ENCODE measurements around the gene ADRB1. TPM values are rescaled to one million over a fixed set of nuclear protein-coding genes. Genes with fewer than 3 reads are reported as not detected.

Gene ADRB1
- total and polyA plus RNA-seq, 2 of the 4 experiments (the other 2 are of a cell fraction), result not detected

DNA sequence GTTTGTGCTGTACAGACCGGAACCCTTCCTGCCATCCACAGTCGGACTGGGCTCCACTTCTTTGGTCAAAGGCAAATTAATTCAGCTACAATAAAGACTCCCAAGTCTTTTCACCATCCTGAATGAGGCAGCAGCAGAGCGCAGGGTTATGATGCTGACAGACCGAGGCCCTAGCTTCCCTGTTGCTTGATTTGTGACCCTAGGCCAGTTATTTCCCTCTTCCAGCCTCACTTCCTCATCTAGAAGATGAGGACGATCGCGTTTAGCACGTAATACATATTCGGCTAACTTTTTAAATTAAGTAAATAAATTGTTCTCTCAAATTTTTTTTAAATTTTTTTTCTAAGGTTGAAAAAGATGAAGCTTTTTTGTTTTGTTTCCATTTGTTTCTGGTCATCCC, 18.1 kb downstream of the ADRB1 start:
- Histone ChIP-seq H3K36me3 (ENCODE audit: control insufficient read depth, insufficient read depth, low read length) (no peaks in the 10 kb centered on the region), H3K27ac (ENCODE audit: insufficient read depth, low read length) (no peak overlapping the region), H3K56ac (ENCODE audit: extremely low read depth, insufficient read depth, low read length) (no peak overlapping the region), H3K23ac (ENCODE audit: low read depth, low read length) (no peak overlapping the region), H4K20me1 (ENCODE audit: insufficient read depth, low read length) (no peaks in the 10 kb centered on the region), H2AK5ac (ENCODE audit: low read depth, low read length) (no peak overlapping the region), H3K9me3 (ENCODE audit: control insufficient read depth, insufficient read depth, low read length) (no peaks in the 10 kb centered on the region), H3K4me3 (ENCODE audit: insufficient read depth, low read depth, low read length) (no peak overlapping the region), H2BK120ac (ENCODE audit: low read depth, low read length) (no peak overlapping the region), H3K27me3 (ENCODE audit: control insufficient read depth, insufficient read depth, low read length) (peaks cover 19% of the 10 kb centered on the region), H4K8ac (ENCODE audit: low read depth in 2 of 2, low read length in 2 of 2) (no peak overlapping the region), H4K91ac (ENCODE audit: insufficient read depth, low read depth, low read length) (no peak overlapping the region), H3K4me2 (ENCODE audit: low read depth, low read length) (no peak overlapping the region), H3K18ac (ENCODE audit: low read depth, low read length) (no peak overlapping the region), H3K14ac (replicated peaks; ENCODE audit: low read depth, low read length) (no peak overlapping the region), H4K5ac (ENCODE audit: low read depth, low read length) (no peak overlapping the region), H3K79me1 (ENCODE audit: low read depth in 1 of 2, low read length in 2 of 2) (no peaks in the 10 kb centered on the region), H2BK20ac (ENCODE audit: low read depth, low read length) (no peak overlapping the region), H2AFZ (replicated peaks; ENCODE audit: low read length, poor library complexity) (no peak overlapping the region), H2BK15ac (ENCODE audit: low read depth, low read length) (no peak overlapping the region), H2AK9ac (replicated peaks; ENCODE audit: low read depth, low read length, poor library complexity) (no peak overlapping the region), H3K9ac (ENCODE audit: low read depth, low read length) (no peak overlapping the region), H2BK5ac (ENCODE audit: low read depth, low read length, poor library complexity, severe bottlenecking) (no peak overlapping the region), H3K9me1 (ENCODE audit: insufficient read depth, low read length) (no peaks in the 10 kb centered on the region), H3K4ac (ENCODE audit: low read depth, low read length) (no peak overlapping the region), H3K4me1 (ENCODE audit: control insufficient read depth, insufficient read depth, low read length) (no peaks in the 10 kb centered on the region)
- ChIA-PET CTCF (no interaction called here), POLR2A (ENCODE audit: unreplicated experiment) (no interaction called here)
- no TSS peak for BruUV-seq (replicated peaks)
- intact Hi-C loops (cut with micrococcal nuclease), result no loop called here
- in situ Hi-C loops (cut with MboI; ENCODE audit: low sequenced_read_pairs), result no loop called here
- DNase-seq (no peak), ATAC-seq (ENCODE audit: low read depth) (no peak)
- WGBS, 2 experiments (ENCODE audit: extremely low coverage in 2 of 2, insufficient read length in 1 of 2), result 67% methylated on average over 2 of the region's 9 CpGs; no CpG with 5 or more reads in 1 of the 2 experiments
- dilution Hi-C loops (cut with HindIII; ENCODE audit: low sequenced_read_pairs, unreplicated experiment), result no loop called here
- TF ChIP-seq RCOR1 (IDR thresholded peaks at IDR 0.05; ENCODE audit: insufficient replicate concordance, low read length) (no peak), MXI1 (IDR thresholded peaks at IDR 0.05; ENCODE audit: borderline replicate concordance, low read depth, low read length) (no peak), CEBPB (IDR thresholded peaks at IDR 0.05; ENCODE audit: low read depth, low read length) (no peak), RFX5 (IDR thresholded peaks at IDR 0.05; ENCODE audit: low read depth, low read length) (no peak), CHD1 (IDR thresholded peaks at IDR 0.05; ENCODE audit: low read depth, low read length) (no peak), RAD21 (IDR thresholded peaks at IDR 0.05; ENCODE audit: low read length) (no peak), NFE2L2 (IDR thresholded peaks at IDR 0.05; ENCODE audit: low read depth, low read length) (no peak), MAFK (IDR thresholded peaks at IDR 0.05; ENCODE audit: low read depth, low read length) (no peak), POLR2A (IDR thresholded peaks at IDR 0.05; ENCODE audit: low read depth, low read length) (no peak), BHLHE40 (IDR thresholded peaks at IDR 0.05; ENCODE audit: low read depth, low read length) (no peak), MAZ (IDR thresholded peaks at IDR 0.05; ENCODE audit: borderline replicate concordance, low read depth, low read length) (no peak), FOS (IDR thresholded peaks at IDR 0.05; ENCODE audit: low read depth, low read length) (no peak), SMC3 (IDR thresholded peaks at IDR 0.05; ENCODE audit: low read depth, low read length) (no peak)
- TF ChIP-seq, protein P1, sequence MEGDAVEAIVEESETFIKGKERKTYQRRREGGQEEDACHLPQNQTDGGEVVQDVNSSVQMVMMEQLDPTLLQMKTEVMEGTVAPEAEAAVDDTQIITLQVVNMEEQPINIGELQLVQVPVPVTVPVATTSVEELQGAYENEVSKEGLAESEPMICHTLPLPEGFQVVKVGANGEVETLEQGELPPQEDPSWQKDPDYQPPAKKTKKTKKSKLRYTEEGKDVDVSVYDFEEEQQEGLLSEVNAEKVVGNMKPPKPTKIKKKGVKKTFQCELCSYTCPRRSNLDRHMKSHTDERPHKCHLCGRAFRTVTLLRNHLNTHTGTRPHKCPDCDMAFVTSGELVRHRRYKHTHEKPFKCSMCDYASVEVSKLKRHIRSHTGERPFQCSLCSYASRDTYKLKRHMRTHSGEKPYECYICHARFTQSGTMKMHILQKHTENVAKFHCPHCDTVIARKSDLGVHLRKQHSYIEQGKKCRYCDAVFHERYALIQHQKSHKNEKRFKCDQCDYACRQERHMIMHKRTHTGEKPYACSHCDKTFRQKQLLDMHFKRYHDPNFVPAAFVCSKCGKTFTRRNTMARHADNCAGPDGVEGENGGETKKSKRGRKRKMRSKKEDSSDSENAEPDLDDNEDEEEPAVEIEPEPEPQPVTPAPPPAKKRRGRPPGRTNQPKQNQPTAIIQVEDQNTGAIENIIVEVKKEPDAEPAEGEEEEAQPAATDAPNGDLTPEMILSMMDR (conservative IDR thresholded peaks at IDR 0.05; ENCODE audit: low read depth, low read length), result no peak
- TF ChIP-seq, protein P2, sequence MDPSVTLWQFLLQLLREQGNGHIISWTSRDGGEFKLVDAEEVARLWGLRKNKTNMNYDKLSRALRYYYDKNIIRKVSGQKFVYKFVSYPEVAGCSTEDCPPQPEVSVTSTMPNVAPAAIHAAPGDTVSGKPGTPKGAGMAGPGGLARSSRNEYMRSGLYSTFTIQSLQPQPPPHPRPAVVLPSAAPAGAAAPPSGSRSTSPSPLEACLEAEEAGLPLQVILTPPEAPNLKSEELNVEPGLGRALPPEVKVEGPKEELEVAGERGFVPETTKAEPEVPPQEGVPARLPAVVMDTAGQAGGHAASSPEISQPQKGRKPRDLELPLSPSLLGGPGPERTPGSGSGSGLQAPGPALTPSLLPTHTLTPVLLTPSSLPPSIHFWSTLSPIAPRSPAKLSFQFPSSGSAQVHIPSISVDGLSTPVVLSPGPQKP (IDR thresholded peaks at IDR 0.05; ENCODE audit: borderline replicate concordance, low read depth, low read length), result no peak
- TF ChIP-seq, protein P3, sequence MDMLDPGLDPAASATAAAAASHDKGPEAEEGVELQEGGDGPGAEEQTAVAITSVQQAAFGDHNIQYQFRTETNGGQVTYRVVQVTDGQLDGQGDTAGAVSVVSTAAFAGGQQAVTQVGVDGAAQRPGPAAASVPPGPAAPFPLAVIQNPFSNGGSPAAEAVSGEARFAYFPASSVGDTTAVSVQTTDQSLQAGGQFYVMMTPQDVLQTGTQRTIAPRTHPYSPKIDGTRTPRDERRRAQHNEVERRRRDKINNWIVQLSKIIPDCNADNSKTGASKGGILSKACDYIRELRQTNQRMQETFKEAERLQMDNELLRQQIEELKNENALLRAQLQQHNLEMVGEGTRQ (IDR thresholded peaks at IDR 0.05; ENCODE audit: low read depth, low read length), result no peak
